Lower lobe of right lung (tissue), 2 donors: ENCODE measurements around the gene REPS1. TPM values are rescaled to one million over a fixed set of nuclear protein-coding genes. Genes with fewer than 3 reads are reported as not detected.

Experiments used
- ATAC-seq, 2 donors: fragments of 200-7000 bp; cut with Tn5 transposase; one replicate each; pipeline ENCODE4 v1.9.1; 2020 to 2022; ENCODE audit warnings: mild to moderate bottlenecking in 2 of 2, moderate library complexity in 2 of 2
- DNase-seq: peaks from one replicate; pipeline ENCODE4 v3.0.0-alpha.2; 2020
- H3K27ac ChIP-seq: fragments of 200-600 bp; one replicate; pipeline ENCODE4 v1.8.0; 2022
- H3K27me3 ChIP-seq: fragments of 200-600 bp; one replicate; pipeline ENCODE4 v1.8.0; 2022; ENCODE audit warnings: low read depth
- H3K36me3 ChIP-seq: fragments of 200-600 bp; one replicate; pipeline ENCODE4 v1.8.0; 2022; ENCODE audit warnings: mild to moderate bottlenecking
- H3K4me1 ChIP-seq: fragments of 200-600 bp; one replicate; pipeline ENCODE4 v1.8.0; 2022
- H3K4me3 ChIP-seq: fragments of 200-600 bp; one replicate; pipeline ENCODE4 v1.8.0; 2022; ENCODE audit warnings: mild to moderate bottlenecking
- H3K9me3 ChIP-seq: fragments of 200-600 bp; one replicate; pipeline ENCODE4 v1.8.0; 2022
- intact Hi-C: fragments of 100-400 bp; cut with DNase I; formaldehyde crosslinking; loops from one replicate; pipeline ENCODE4 v1.11.0; 2022
- total RNA-seq: library from RNA; stranded (reverse); fragmentation: NEBNext Ultra II Directional; extraction: Animal tissue kit (Norgen Biotek cat#: 25700); gene quantifications from one replicate; pipeline ENCODE4 v1.2.1, GENCODE V29; 2021
- TF ChIP-seq, protein P1 (sequence below): fragments of 200-600 bp; IDR thresholded peaks from one replicate; pipeline ENCODE4 v1.8.0; 2022; ENCODE audit warnings: antibody characterized with exemption, mild to moderate bottlenecking
- donor health status: DM: no; HTN: yes; CAD: no; lungs with severe emphysema.

The REPS1 gene
- total RNA-seq, 1 donor from 2014 or later: 39.1 TPM

DNA sequence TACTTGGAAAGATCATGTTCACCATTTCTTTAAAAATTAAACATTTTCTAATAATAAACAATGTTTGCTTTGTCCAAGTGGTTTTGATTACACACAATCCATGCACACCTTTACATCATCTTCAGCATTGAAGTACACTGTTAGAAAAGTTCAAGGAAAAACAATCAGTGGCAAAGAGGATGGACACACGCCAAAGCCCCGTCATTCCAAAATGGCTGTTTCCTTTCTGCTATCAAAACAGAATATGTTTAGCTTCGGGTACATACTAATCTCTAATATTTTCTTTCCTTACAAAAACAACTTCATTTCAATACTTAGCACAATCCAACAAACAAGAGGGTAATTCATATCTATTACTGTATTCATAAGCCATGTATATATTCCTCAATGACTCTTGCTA lies 24.5 kb downstream of the REPS1 start:
- ATAC-seq: no peak
- no peak for DNase-seq
- Histone ChIP-seq H3K36me3 (no peaks in the 10 kb centered on the region), H3K27ac (no peak overlapping the region), H3K4me1 (peaks cover 13% of the 10 kb centered on the region), H3K27me3 (no peaks in the 10 kb centered on the region), H3K9me3 (no peaks in the 10 kb centered on the region), H3K4me3 (no peak overlapping the region)
- TF ChIP-seq, protein P1, sequence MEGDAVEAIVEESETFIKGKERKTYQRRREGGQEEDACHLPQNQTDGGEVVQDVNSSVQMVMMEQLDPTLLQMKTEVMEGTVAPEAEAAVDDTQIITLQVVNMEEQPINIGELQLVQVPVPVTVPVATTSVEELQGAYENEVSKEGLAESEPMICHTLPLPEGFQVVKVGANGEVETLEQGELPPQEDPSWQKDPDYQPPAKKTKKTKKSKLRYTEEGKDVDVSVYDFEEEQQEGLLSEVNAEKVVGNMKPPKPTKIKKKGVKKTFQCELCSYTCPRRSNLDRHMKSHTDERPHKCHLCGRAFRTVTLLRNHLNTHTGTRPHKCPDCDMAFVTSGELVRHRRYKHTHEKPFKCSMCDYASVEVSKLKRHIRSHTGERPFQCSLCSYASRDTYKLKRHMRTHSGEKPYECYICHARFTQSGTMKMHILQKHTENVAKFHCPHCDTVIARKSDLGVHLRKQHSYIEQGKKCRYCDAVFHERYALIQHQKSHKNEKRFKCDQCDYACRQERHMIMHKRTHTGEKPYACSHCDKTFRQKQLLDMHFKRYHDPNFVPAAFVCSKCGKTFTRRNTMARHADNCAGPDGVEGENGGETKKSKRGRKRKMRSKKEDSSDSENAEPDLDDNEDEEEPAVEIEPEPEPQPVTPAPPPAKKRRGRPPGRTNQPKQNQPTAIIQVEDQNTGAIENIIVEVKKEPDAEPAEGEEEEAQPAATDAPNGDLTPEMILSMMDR: no peak
- intact Hi-C loops: no loop called here

DNA sequence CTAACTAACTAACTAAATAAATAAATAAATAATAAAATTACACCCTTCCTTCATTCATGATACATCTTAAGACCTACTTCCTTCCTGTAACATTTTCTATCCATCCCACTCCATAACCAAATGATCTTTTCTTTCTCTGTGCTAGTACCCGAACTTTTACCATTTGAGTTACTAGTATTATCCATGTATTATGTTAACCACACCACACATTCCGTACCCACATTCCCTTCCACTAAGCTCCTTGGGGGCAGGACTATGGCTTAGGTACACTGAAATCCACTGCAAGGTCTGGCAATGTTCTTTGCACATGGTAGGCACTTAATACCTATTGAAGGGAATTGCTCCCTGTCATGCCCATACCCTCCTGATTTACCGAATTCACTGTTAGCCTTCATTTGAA lies 24.9 kb downstream of the REPS1 start:
- TF ChIP-seq, protein P1: no peak
- Histone ChIP-seq H3K27me3 (no peaks in the 10 kb centered on the region), H3K4me1 (peaks cover 17% of the 10 kb centered on the region), H3K36me3 (no peaks in the 10 kb centered on the region), H3K27ac (no peak overlapping the region), H3K4me3 (no peak overlapping the region), H3K9me3 (no peaks in the 10 kb centered on the region)
- no peak for DNase-seq
- no peak for ATAC-seq
- intact Hi-C loops: no loop called here

GRCh38 chr6:138959521-138959920 lies 28.5 kb downstream of the REPS1 start:
- Histone ChIP-seq H3K36me3 (no peaks in the 10 kb centered on the region), H3K27me3 (no peaks in the 10 kb centered on the region), H3K4me1 (peaks cover 34% of the 10 kb centered on the region), H3K9me3 (no peaks in the 10 kb centered on the region), H3K4me3 (no peak overlapping the region), H3K27ac (no peak overlapping the region)
- TF ChIP-seq, protein P1: no peak
- no peak for ATAC-seq
- DNase-seq: no peak
- intact Hi-C loops: no loop called here

DNA sequence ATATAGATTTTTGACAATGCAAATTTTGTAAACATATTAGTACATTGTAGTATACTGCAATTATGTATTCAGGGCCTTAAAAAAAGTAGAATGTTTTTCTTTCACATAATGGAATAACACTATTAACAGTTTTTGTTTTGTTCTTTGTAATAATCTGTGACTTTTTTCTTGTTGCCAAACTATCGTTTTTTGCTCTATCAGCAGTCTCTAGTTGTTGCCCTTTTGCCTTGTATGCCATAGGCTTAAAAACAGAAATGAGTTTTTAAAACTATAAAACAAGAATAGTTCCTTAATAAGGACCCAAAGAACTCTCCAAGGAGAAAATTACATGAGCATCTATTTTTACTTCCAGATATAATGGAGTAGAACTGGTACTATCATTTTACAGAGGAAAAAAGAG lies 29.5 kb downstream of the REPS1 start:
- no peaks in the 10 kb centered on the region for H3K9me3 ChIP-seq
- H3K27me3 ChIP-seq: no peaks in the 10 kb centered on the region
- peaks cover 28% of the 10 kb centered on the region for H3K4me1 ChIP-seq
- H3K4me3 ChIP-seq: no peak overlapping the region
- DNase-seq (no peak), ATAC-seq (no peak)
- intact Hi-C loops: no loop called here
- TF ChIP-seq, protein P1: no peak
- H3K36me3 ChIP-seq: no peaks in the 10 kb centered on the region
- no peak overlapping the region for H3K27ac ChIP-seq

DNA sequence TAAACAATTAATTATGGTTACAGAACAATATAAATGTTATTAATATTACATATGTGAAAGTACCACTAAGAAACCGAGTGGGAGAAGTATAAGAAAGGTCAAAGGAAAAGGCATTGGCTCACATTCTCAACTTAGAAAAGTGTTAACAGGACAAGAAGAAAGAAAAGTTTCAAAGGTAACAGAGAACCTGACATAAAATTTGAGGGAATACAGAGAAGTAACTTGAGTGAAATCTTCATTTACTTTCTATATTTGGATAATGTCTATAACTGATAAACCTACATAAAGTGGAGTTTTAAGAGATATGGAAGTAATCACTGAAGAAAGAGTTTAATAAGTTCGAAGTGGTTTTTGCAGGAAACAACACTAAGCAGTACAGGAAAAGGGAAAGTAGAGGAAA lies 30.1 kb downstream of the REPS1 start:
- Histone ChIP-seq H3K27me3 (no peaks in the 10 kb centered on the region), H3K9me3 (no peaks in the 10 kb centered on the region), H3K4me3 (no peak overlapping the region), H3K36me3 (no peaks in the 10 kb centered on the region), H3K27ac (no peak overlapping the region), H3K4me1 (peaks cover 27% of the 10 kb centered on the region)
- no peak for DNase-seq
- no peak for ATAC-seq
- intact Hi-C loops: no loop called here
- TF ChIP-seq, protein P1: no peak

DNA sequence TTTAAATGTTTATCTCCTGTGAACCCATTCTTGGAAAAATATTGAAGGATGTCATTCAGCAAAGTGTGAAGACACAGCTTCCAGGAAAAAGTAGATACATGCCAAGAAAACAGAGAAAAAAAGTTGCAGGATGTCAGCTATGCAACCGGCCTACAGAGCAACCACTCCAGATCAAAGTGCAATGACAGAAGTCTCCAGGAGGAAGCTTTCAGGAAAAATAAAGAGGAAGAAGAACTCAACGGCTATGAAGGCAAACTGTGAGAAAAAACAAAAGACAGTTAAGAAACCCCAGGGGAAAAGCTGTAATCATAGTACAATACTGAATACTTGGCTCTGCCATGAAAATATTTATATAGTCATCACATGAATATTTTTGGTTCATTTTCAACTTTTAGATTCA lies 30.6 kb downstream of the REPS1 start:
- Histone ChIP-seq H3K4me3 (no peak overlapping the region), H3K4me1 (peaks cover 27% of the 10 kb centered on the region), H3K9me3 (no peaks in the 10 kb centered on the region), H3K27me3 (no peaks in the 10 kb centered on the region), H3K36me3 (no peaks in the 10 kb centered on the region), H3K27ac (no peak overlapping the region)
- no peak for DNase-seq
- intact Hi-C loops: no loop called here
- TF ChIP-seq, protein P1: no peak
- peak; percentile 37 to 65 for ATAC-seq
